Activated CD4-positive, alpha-beta T cell treated with anti-CD3 and anti-CD28 coated beads, Interleukin-2, amount 50 U/mL, for 24 hours (primary cell): Measurements from ENCODE around the gene GJD3.

Experiments used
- DNase-seq, 2 donors: peaks; one replicate each; pipeline ENCODE4 v3.0.0-alpha.2; 2020; ENCODE audit warnings: low read depth in 1 of 2, low spot score in 1 of 2

Gene GJD3

DNA sequence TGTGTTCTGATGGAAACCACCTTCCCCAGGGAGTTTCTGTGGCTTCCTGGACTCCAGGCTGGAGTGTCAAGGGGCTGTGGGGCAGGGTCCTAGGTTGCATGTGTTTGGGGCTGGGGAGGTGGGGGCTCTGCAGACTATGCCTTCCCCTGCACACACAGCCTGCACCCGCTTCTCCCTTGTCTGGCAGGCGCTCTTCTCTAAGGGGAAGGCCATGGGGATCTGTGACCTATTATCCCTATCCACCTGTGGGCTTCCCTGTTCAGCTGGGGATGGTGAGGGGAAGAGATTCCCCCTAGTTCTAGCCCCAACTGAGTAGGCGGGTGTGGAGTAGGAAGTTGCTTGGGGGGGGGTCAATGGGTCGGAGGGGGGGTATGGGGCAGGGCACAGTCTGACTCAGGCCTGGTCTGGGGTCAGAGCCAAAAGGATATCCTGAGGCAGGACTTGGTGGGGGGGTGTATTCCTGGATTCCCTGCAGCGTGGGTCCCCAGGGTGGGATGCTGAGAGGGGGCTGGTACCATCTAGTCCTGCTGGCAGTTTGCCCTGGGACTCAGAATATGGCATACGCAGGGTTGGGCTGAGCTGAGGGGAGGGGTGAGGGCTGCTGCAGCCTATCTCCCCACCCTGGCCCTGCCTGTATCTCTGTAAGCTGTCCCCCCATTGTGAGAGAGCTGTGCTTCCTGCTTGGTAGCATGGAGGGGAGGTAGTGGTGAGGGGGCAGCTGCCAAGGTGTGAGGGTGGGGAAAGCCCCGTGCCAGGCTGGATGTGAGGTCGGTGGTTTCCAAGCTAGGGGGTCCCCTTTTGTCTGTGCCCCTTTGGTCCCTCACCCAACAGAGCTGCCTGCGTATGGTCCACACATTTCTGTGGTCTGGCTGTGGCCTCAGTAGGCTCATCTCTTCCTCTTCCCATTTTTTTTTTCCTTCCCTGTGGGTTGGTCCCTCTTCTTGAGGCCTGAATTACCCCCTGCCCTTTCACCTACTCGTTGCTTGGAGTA is 40.9 kb downstream of the GJD3 start:
- DNase-seq = no peak

DNA sequence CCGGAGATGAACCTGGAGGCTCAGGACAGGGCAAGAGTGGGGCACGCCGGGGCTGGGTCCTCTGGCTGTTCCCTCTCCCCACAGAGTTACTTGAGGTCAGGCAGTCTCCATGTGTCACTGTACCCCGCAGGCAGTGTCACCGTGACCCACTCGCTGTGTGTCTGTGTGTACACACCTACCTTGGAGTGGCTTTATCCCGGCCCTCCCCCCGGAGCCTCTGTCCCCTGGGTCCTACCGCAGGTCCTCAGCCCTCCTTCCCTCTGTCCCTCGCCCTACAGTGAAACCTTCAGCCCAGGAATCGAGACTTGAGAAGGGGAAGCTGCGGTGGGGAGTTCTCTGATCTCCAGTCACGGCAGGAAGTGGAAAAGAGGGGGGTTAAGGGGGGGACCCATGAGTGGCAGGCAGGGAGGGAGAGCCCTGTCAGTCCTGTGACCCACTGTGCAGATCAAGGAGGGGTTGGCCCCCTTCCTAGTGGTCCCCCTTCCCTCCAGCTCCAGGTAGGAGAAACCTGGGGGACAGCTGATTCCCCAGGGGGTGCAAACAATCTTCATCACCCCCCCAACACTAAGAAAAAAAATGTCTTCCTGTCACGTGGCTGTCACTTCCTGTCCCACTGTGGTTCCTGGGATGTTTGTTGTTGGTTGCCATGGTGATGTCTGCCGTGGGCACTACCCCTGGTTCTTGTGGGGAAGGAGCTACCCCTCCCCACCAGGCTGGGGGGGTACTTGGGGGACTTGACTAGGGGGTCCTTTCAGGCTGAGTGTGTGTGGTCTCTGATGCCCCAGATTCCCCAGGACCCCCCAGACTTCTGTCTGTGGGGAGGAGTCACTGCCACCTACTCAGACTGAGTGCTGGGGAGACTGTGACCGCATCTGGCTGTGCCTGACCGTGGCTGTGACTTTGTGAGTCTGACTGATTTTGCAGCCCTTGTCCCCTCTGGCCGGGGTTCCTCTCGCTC is 41.9 kb downstream of the GJD3 start:
- peak; percentile 60 to 80 for DNase-seq

GRCh38 chr17:40321961-40322357 is 42.6 kb downstream of the GJD3 start:
- no peak for DNase-seq

GRCh38 chr17:40321524-40321929 is 43.0 kb downstream of the GJD3 start:
- DNase-seq = no peak

DNA sequence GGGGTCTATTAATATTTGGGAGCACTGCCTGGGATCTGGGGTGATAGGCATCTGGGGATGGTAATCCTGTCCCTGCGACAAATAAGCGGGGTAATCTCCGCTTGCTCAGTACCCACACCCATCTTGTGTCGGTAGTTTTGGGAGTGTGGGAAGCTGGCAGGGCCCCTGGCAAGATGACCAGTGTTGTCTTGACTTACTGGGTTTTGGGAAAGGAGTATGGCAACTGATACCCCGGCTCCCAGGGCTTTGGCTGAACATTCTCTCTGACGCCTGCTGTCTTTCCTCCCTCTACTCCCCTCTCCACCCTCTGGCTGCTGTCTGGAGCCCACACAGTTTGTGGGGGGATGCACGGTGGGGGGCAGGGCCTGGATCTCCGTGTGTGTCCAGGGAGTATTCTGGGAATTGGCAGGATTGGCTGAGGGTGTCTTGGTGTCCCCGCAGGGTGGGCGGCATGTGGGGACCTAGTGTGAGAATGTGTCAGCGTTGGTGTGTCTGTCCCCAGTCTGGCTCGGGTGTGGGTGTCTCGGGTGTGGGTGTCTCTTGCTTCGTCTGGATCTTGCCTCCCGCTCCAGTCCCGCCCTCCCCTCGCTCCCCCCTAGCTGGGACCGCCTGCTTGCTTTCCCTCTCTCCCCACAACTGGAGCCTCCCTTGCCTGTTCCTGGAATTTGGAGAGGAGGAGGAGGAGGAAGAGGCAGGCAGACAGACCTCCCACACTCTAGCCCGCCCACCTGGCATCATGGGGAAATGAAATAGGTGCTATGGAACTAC is 43.6 kb downstream of the GJD3 start:
- DNase-seq = no peak

- DNase-seq = peak in 1 of 2 donors; percentile 51
Measured at GRCh38 chr17:40319651-40320540, 44.6 kb downstream of the GJD3 start.

DNA sequence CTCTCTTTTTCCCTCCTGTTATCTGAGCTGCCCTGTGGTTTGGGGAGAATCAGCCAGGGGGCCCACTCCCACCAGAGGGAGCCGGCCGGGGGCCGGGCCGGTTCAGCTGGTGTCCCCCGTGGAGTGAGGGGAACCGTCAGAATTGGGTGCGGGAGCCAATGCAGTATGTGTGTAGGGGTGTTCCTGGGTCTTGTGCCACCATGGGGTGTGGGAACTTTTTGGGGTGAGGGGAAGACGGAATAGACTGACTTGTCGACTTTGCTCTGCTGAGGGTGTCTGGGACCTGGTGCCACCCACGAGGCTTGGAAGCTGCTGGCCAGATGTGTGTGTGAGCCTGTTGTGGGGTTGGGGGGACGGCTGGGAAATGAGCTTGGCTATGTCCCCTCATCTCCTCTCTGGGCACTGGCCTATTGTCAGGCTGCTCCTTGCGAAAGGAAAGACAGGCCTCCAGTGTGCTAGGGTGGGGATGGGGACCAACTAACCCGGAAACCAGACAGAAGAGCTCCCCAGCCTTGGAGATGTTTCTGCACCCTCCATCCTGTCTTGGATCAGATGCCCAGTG is 45.6 kb downstream of the GJD3 start:
- no peak for DNase-seq

- peak; percentile 73 to 90 for DNase-seq
Measured at GRCh38 chr17:40317880-40318829, 46.4 kb downstream of the GJD3 start.

GRCh38 chr17:40317345-40317873 is 47.1 kb downstream of the GJD3 start:
- DNase-seq = no peak

- no peak for DNase-seq
Measured at GRCh38 chr17:40316571-40317344, 47.8 kb downstream of the GJD3 start.

- DNase-seq = no peak
Measured at GRCh38 chr17:40315678-40316570, 48.6 kb downstream of the GJD3 start.

GRCh38 chr17:40315206-40315605 is 49.3 kb downstream of the GJD3 start:
- DNase-seq = no peak

- DNase-seq = peak; percentile 71 to 79
Measured at GRCh38 chr17:40314584-40314956, 50.0 kb downstream of the GJD3 start.

GRCh38 chr17:40313668-40314583 is 50.6 kb downstream of the GJD3 start:
- no peak for DNase-seq
